GM21576 (cell line): Measurements from ENCODE around the gene MALAT1.
"Not testable (repeated sequence)": the region's sequence is repeated elsewhere in the genome, so short reads cannot be mapped to it uniquely, and the experiment has no call there.

ENCODE experiments used
- ATAC-seq: cut with Tn5 transposase; IDR thresholded peaks from one replicate; pipeline ENCODE4 v1.9.1; 2021; ENCODE audit warnings: mild to moderate bottlenecking, moderate library complexity; ENCODE audit not compliant: unreplicated experiment

MALAT1 gene

DNA sequence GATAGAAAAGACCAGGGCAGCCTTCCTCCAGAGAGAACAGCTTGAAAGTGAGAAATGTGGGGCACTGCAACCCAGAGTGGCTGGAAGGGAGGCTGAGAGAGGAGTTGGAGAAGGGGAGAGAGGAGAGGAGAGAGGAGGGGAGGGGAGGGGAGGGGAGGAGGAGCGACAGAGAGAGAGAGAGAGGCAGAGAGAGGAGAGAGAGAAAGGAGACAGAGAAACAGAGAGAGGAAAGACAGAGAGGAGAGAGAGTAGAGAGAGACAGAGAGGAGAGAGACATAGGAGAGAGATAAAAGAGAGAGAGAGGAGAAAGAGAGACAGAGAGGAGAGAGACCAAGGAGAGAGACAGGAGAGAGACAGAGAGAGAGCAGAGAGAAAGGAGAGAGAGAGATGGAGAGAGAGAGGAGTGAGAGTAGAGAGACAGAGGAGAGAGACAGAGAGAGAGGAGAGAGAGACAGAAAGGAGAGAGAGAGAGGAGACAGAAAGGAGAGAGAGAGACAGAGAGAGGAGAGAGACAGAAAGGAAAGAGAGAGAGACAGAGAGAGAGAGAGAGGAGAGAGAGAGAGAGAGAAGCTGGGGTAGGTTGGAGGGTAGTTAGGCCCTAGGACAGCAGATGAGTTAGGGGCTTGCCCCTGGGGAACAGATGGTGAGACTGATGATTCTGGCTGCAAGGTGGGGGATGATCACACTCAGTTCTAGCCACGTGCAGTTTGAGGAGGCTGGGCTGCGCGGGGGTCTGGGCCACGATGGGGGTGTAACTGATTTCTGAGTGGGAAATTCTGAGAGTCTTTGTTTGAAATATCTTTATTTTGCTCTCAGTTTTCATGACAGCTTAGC lies 17.5 kb downstream of the MALAT1 start:
- no peak for ATAC-seq

- not testable (repeated sequence) for ATAC-seq
These were observed 20.2 kb downstream of the MALAT1 start for GRCh38 chr11:65518941-65519549.

- not testable (repeated sequence) for ATAC-seq
These were observed 23.1 kb downstream of the MALAT1 start for GRCh38 chr11:65521777-65522521.

DNA sequence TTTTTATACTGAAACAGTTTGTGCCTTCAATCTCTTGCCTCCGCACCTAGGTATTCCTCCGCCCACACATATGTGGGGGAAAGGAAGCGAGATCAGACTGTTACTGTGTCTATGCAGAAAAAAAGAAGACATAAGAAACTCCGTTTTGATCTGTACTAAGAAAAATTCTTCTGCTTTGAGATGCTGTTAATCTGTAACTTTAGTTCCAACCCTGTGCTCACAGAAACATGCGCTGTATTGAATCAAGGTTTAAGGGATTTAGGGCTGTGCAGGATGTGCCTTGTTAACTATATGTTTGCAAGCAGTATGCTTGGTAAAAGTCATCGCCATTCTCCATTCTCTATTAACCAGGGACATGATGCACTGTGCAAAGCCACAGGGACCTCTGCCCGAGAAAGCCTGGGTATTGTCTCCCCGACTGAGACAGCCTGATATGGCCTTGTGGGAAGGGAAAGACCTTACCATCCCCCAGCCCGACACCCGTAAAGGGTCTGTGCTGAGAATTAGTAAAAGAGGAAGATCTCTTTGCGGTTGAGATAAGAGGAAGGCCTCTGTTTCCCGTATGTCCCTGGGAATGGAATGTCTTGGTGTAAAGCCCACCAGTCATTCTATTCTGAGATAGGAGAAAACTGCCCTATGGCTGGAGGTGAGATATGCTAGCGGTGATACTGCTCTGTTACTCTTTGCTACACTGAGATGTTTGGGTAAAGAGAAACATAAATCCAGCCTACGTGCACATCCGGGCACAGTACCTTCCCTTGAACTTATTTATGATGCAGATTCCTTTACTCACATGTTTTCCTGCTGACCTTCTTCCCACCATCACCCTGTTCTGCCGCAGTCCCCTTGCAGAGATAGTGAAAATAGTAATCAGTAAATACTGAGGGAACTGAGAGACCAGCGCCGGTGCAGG lies 24.1 kb downstream of the MALAT1 start:
- not testable (repeated sequence) for ATAC-seq

- ATAC-seq = not testable (repeated sequence)
These were observed 24.8 kb downstream of the MALAT1 start for GRCh38 chr11:65523631-65523968.

- no peak for ATAC-seq
These were observed 25.3 kb downstream of the MALAT1 start for GRCh38 chr11:65524014-65524740.

DNA sequence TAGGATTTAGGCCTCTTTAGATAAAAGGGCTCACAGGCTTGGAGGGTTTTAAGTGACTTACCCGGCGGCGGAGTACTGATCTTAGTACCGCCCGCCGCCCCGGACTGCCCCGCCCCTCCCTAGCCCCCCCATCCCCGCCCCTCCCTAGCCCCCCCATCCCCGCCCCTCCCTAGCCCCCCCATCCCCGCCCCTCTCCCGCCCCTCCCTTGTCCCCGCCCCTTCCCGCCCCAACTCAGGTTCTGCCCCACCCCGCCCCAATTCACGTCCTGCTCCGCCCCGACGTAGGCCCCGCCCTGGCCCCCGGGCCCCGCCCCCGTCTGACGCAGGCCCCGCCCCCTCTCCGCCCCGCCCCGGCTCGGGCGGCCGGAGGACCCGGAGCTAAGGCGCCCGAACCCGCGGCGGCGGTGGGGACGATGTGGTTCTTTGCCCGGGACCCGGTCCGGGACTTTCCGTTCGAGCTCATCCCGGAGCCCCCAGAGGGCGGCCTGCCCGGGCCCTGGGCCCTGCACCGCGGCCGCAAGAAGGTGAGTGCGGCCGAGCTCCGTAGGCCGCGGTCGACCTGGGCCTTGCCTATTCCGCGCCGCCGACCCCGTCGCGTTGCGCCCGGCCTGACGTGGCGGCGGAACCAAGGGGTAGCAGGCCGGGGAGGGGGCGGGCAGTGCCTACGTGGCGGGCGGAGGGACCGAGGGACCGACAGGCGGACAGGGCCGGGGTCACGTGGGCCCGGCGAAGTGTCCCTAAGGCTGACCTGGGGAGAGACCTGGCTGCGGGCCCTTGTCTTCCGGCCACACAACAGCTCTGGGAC lies 26.1 kb downstream of the MALAT1 start, which contains the start of gene SCYL1:
TSS of gene SCYL1 (plus strand) at position 343 of the 805 bp plus-strand sequence. CDS start at position 414, 71 bp downstream.
- ATAC-seq = no peak

- no peak for ATAC-seq
These were observed 27.0 kb downstream of the MALAT1 start for GRCh38 chr11:65525546-65526480.

DNA sequence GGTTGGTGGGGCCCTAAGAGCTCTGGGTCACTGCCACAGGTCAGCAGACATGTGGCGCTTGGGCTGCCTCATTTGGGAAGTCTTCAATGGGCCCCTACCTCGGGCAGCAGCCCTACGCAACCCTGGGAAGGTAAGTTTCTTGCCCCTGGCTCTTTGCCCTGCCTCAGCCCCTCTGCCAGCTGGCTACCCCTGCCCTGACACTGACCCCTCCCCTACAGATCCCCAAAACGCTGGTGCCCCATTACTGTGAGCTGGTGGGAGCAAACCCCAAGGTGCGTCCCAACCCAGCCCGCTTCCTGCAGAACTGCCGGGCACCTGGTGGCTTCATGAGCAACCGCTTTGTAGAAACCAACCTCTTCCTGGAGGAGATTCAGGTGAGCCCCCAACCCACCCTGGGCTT lies 27.9 kb downstream of the MALAT1 start:
- no peak for ATAC-seq

- no peak for ATAC-seq
These were observed 30.0 kb downstream of the MALAT1 start for GRCh38 chr11:65528819-65529350.

DNA sequence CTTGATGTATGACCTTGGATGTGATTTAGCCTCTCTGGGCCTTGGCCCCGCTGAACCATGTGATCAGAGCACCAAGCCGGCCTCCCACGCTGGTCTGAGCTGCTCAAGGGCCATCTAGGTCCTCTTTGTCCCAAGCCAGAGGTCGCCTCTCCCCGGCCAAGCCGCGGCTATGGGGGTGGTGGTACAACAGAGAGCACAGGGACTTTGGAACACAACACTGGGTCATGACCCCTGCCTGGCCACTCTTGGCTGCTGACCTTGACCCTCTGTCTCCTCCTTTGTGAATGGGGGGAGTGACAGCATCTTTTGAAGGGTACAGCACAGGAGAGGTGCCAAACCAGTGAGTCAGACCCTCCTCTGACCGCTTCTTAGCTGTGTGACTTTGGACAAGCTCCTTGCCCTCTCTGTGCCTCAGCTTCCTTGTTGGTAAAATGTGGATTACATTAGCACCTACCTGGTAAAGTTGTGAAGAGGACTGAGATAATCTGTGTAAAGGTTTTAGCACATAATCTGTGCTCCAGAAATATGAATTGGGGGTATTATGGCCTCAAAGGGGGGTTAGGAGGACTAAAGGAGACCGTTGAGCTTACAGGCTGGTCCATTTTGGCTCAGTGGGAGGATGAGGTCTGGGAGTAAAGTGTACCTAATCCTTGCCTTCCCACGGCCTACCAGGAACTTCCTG lies 30.8 kb downstream of the MALAT1 start:
- no peak for ATAC-seq

DNA sequence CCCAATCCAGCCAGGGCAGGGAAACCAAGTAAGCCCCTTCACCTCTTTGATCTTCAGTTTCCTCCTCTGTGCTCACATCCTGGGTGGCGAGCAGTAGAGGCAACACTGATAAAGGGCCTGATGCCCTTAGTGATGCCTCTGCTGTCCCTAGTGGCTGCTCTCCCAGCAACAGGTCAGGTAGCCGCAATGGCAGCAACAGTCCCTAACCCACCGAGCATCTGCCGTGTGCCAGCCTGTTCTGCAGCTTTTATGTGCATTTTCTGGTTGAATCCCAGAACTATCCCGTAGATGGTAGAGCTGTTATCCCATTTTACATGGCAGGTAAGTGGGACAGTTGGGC lies 31.3 kb downstream of the MALAT1 start:
- ATAC-seq = no peak

- ATAC-seq = no peak
These were observed 33.7 kb downstream of the MALAT1 start for GRCh38 chr11:65532388-65533064.

GRCh38 chr11:65535102-65535501 lies 36.3 kb downstream of the MALAT1 start:
- ATAC-seq = no peak

- ATAC-seq = no peak
These were observed 37.8 kb downstream of the MALAT1 start for GRCh38 chr11:65536412-65537295.

DNA sequence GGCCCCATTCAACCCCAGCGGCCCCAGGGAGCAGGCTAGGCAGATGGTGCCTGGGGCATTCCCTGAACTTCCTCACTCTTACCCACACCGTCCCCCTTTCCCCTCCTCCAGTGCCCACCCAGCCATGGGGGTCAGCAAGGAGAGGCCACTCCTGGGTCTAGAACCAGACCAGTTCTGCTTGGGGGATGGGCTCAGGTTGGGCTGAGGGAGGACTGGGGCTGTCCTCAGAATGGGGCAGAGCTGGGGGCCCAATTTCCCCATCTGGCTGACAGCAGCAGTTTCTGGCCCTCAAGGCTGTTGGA lies 38.4 kb downstream of the MALAT1 start:
- no peak for ATAC-seq
